Skeletal muscle satellite cell (primary cell): ENCODE measurements around the gene FBXL13.
"Not testable (repeated sequence)": the region's sequence is repeated elsewhere in the genome, so short reads cannot be mapped to it uniquely, and the experiment has no call there.

Experiments
- H3K27me3 ChIP-seq: 2 replicates; pipeline ENCODE4 v1.7.0; 2013; ENCODE audit warnings: low read length; ENCODE audit not compliant: control insufficient read depth, insufficient read depth
- H3K36me3 ChIP-seq: 2 replicates; pipeline ENCODE4 v1.7.0; 2013; ENCODE audit warnings: mild to moderate bottlenecking, control low read depth, low read length; ENCODE audit not compliant: insufficient read depth
- H3K4me1 ChIP-seq: 2 replicates; pipeline ENCODE4 v1.7.0; 2013; ENCODE audit warnings: low read length; ENCODE audit not compliant: control insufficient read depth, insufficient read depth
- H3K4me2 ChIP-seq: 2 replicates; pipeline ENCODE4 v1.7.0; 2013; ENCODE audit warnings: mild to moderate bottlenecking, low read length
- H3K4me3 ChIP-seq: 2 replicates; pipeline ENCODE4 v1.7.0; 2013; ENCODE audit warnings: low read length
- H3K9ac ChIP-seq: 2 replicates; pipeline ENCODE4 v1.7.0; 2013; ENCODE audit warnings: mild to moderate bottlenecking, low read depth, low read length, moderate library complexity
- H3K9me3 ChIP-seq: replicated peaks from 2 replicates; pipeline ENCODE4 v1.7.0; 2013; ENCODE audit warnings: mild to moderate bottlenecking, control low read depth, low read length

Gene FBXL13

GRCh38 chr7:103020876-103021275 lies 53.7 kb downstream of the FBXL13 start:
- not testable (repeated sequence) for H3K4me2 ChIP-seq, H3K27me3 ChIP-seq, H3K36me3 ChIP-seq, H3K9me3 ChIP-seq, H3K4me3 ChIP-seq, H3K9ac ChIP-seq, H3K4me1 ChIP-seq

GRCh38 chr7:103018295-103018694 lies 56.3 kb downstream of the FBXL13 start:
- H3K36me3 ChIP-seq, H3K27me3 ChIP-seq, H3K4me2 ChIP-seq, H3K4me3 ChIP-seq, H3K9me3 ChIP-seq, H3K9ac ChIP-seq, H3K4me1 ChIP-seq: not testable (repeated sequence)

GRCh38 chr7:103011650-103012049 lies 62.9 kb downstream of the FBXL13 start:
- Histone ChIP-seq H3K9ac (no peak overlapping the region), H3K27me3 (no peaks in the 10 kb centered on the region), H3K4me2 (no peak overlapping the region), H3K9me3 (no peaks in the 10 kb centered on the region), H3K4me3 (no peak overlapping the region), H3K36me3 (no peaks in the 10 kb centered on the region), H3K4me1 (no peaks in the 10 kb centered on the region)

GRCh38 chr7:103010211-103010610 lies 64.4 kb downstream of the FBXL13 start:
- H3K4me3 ChIP-seq: no peak overlapping the region
- no peaks in the 10 kb centered on the region for H3K36me3 ChIP-seq
- no peaks in the 10 kb centered on the region for H3K4me1 ChIP-seq
- H3K9me3 ChIP-seq: no peaks in the 10 kb centered on the region
- H3K9ac ChIP-seq: no peak overlapping the region
- H3K4me2 ChIP-seq: no peak overlapping the region
- no peaks in the 10 kb centered on the region for H3K27me3 ChIP-seq

GRCh38 chr7:103009466-103010185 lies 65.0 kb downstream of the FBXL13 start:
- H3K9me3 ChIP-seq: no peaks in the 10 kb centered on the region
- no peaks in the 10 kb centered on the region for H3K36me3 ChIP-seq
- no peak overlapping the region for H3K9ac ChIP-seq
- H3K27me3 ChIP-seq: no peaks in the 10 kb centered on the region
- H3K4me3 ChIP-seq: no peak overlapping the region
- H3K4me2 ChIP-seq: no peak overlapping the region
- no peaks in the 10 kb centered on the region for H3K4me1 ChIP-seq

GRCh38 chr7:103003004-103003403 lies 71.6 kb downstream of the FBXL13 start:
- Histone ChIP-seq H3K4me3 (no peak overlapping the region), H3K27me3 (no peaks in the 10 kb centered on the region), H3K36me3 (no peaks in the 10 kb centered on the region), H3K9me3 (no peaks in the 10 kb centered on the region), H3K9ac (no peak overlapping the region), H3K4me2 (no peak overlapping the region), H3K4me1 (no peaks in the 10 kb centered on the region)

- Histone ChIP-seq H3K9me3 (no peaks in the 10 kb centered on the region), H3K4me2 (no peak overlapping the region), H3K4me3 (no peak overlapping the region), H3K4me1 (no peaks in the 10 kb centered on the region), H3K27me3 (no peaks in the 10 kb centered on the region), H3K36me3 (no peaks in the 10 kb centered on the region), H3K9ac (no peak overlapping the region)
Measured at GRCh38 chr7:103001210-103001609, 73.4 kb downstream of the FBXL13 start.

GRCh38 chr7:102996957-102997356 lies 77.6 kb downstream of the FBXL13 start:
- Histone ChIP-seq H3K4me2 (no peak overlapping the region), H3K9ac (no peak overlapping the region), H3K27me3 (no peaks in the 10 kb centered on the region), H3K36me3 (no peaks in the 10 kb centered on the region), H3K4me3 (no peak overlapping the region), H3K9me3 (no peaks in the 10 kb centered on the region), H3K4me1 (peaks cover 21% of the 10 kb centered on the region)

GRCh38 chr7:102995609-102996008 lies 79.0 kb downstream of the FBXL13 start:
- not testable (repeated sequence) for H3K9ac ChIP-seq, H3K36me3 ChIP-seq, H3K4me3 ChIP-seq, H3K4me2 ChIP-seq, H3K27me3 ChIP-seq, H3K9me3 ChIP-seq
- peaks cover 33% of the 10 kb centered on the region for H3K4me1 ChIP-seq

GRCh38 chr7:102994567-102994966 lies 80.0 kb downstream of the FBXL13 start:
- Histone ChIP-seq H3K9me3 (no peaks in the 10 kb centered on the region), H3K4me3 (no peak overlapping the region), H3K36me3 (no peaks in the 10 kb centered on the region), H3K9ac (no peak overlapping the region), H3K4me1 (peaks cover 43% of the 10 kb centered on the region), H3K27me3 (no peaks in the 10 kb centered on the region), H3K4me2 (no peak overlapping the region)

- peak overlapping the region; percentile 7 for H3K9ac ChIP-seq
- no peaks in the 10 kb centered on the region for H3K36me3 ChIP-seq
- H3K4me1 ChIP-seq: peaks cover 52% of the 10 kb centered on the region
Measured at GRCh38 chr7:102993718-102994029, 80.9 kb downstream of the FBXL13 start.

GRCh38 chr7:102992938-102993717 lies 81.5 kb downstream of the FBXL13 start:
- H3K27me3 ChIP-seq: no peaks in the 10 kb centered on the region
- H3K36me3 ChIP-seq: no peaks in the 10 kb centered on the region
- H3K4me2 ChIP-seq: peak overlapping the region; percentile 2
- H3K4me3 ChIP-seq: no peak overlapping the region
- H3K9ac ChIP-seq: peak overlapping the region; percentile 7
- peaks cover 52% of the 10 kb centered on the region for H3K4me1 ChIP-seq
- no peaks in the 10 kb centered on the region for H3K9me3 ChIP-seq

More at GRCh38 chr7:102993718-102994029, 80.9 kb downstream of the FBXL13 start:
- Histone ChIP-seq H3K27me3 (no peaks in the 10 kb centered on the region), H3K4me3 (no peak overlapping the region), H3K9me3 (no peaks in the 10 kb centered on the region), H3K4me2 (peak overlapping the region; percentile 2)
